ENCODE results near the gene PANX2.
"Not testable (repeated sequence)": the region's sequence is repeated elsewhere in the genome, so short reads cannot be mapped to it uniquely, and the experiment has no call there.

Gene PANX2

GRCh38 chr22:50199251-50199721 is 28.8 kb downstream of the PANX2 start:
- no peak for DNase-seq (ENCODE audit: low read depth in 2 of 2)

GRCh38 chr22:50199829-50200460 is 29.4 kb downstream of the PANX2 start:
- no peak for DNase-seq (ENCODE audit: low read depth in 2 of 2)

GRCh38 chr22:50200461-50201190 is 30.1 kb downstream of the PANX2 start, which contains the start of gene SELENOO:
Gene SELENOO (plus strand): TSS chr22:50201011. CDS start chr22:50201037, 26 bp downstream.
- peak; percentile 71 to 72 for DNase-seq (ENCODE audit: low read depth in 2 of 2)

- DNase-seq (ENCODE audit: low read depth in 2 of 2), result no peak
Observed at GRCh38 chr22:50201191-50202129, 30.9 kb downstream of the PANX2 start.

GRCh38 chr22:50202130-50202666 is 31.7 kb downstream of the PANX2 start:
- DNase-seq (ENCODE audit: low read depth in 2 of 2), result no peak

GRCh38 chr22:50203288-50203687 is 32.8 kb downstream of the PANX2 start:
- DNase-seq (ENCODE audit: low read depth in 2 of 2), result no peak

GRCh38 chr22:50204571-50204970 is 34.0 kb downstream of the PANX2 start:
- DNase-seq (ENCODE audit: low read depth in 2 of 2), result no peak

GRCh38 chr22:50204998-50205397 is 34.5 kb downstream of the PANX2 start:
- DNase-seq (ENCODE audit: low read depth in 2 of 2), result not testable (repeated sequence)

GRCh38 chr22:50205781-50206569 is 35.4 kb downstream of the PANX2 start:
- DNase-seq (ENCODE audit: low read depth in 2 of 2), result no peak

GRCh38 chr22:50206599-50206998 is 36.1 kb downstream of the PANX2 start:
- no peak for DNase-seq (ENCODE audit: low read depth in 2 of 2)

- DNase-seq (ENCODE audit: low read depth in 2 of 2), result no peak
Observed at GRCh38 chr22:50207383-50208140, 37.0 kb downstream of the PANX2 start.

- DNase-seq (ENCODE audit: low read depth in 2 of 2), result no peak
Observed at GRCh38 chr22:50208430-50208938, 38.0 kb downstream of the PANX2 start.

- no peak for DNase-seq (ENCODE audit: low read depth in 2 of 2)
Observed at GRCh38 chr22:50208939-50209892, 38.7 kb downstream of the PANX2 start.

- peak; percentile 30 to 33 for DNase-seq (ENCODE audit: low read depth in 2 of 2)
Observed at GRCh38 chr22:50209893-50210292, 39.4 kb downstream of the PANX2 start.

GRCh38 chr22:50210378-50211139 is 40.0 kb downstream of the PANX2 start:
- no peak for DNase-seq (ENCODE audit: low read depth in 2 of 2)

- no peak for DNase-seq (ENCODE audit: low read depth in 2 of 2)
Observed at GRCh38 chr22:50211147-50211546, 40.6 kb downstream of the PANX2 start.

GRCh38 chr22:50213263-50213662 is 42.7 kb downstream of the PANX2 start:
- no peak for DNase-seq (ENCODE audit: low read depth in 2 of 2)

Data from fibroblast of skin of left quadriceps (primary cell).